Left lung (tissue), 10 donors: ENCODE measurements around the gene KLF14. TPM values are rescaled to one million over a fixed set of nuclear protein-coding genes. Genes with fewer than 3 reads are reported as not detected.
A peak's percentile ranks its signal among the peaks of the same experiment; 100 is the strongest.

Experiments used
- ATAC-seq: fragments of 200-7000 bp; cut with Tn5 transposase; one replicate; pipeline ENCODE4 v1.9.1; 2020; ENCODE audit warnings: moderate library complexity
- DNase-seq, 4 donors: peaks; one replicate each; pipeline ENCODE4 v3.0.0-alpha.2; 2013 to 2020
- H3K27ac ChIP-seq, 2 donors: fragments of 200-600 bp; sonication (generic) in 1 of 2; one replicate each; pipeline versions ENCODE4 v1.5.0 to v1.8.0; 2020 to 2021
- H3K27me3 ChIP-seq, 2 donors: fragments of 200-600 bp; sonication (generic) in 1 of 2; one replicate each; pipeline versions ENCODE4 v1.5.0 to v1.8.0; 2020 to 2021
- H3K36me3 ChIP-seq, 2 donors: fragments of 200-600 bp; sonication (generic) in 1 of 2; one replicate each; pipeline versions ENCODE4 v1.5.0 to v1.8.0; 2020 to 2021
- H3K4me1 ChIP-seq, 2 donors: fragments of 200-600 bp; one replicate each; pipeline ENCODE4 v1.8.0; 2021
- H3K4me3 ChIP-seq, 2 donors: fragments of 200-600 bp; sonication (generic) in 1 of 2; one replicate each; pipeline versions ENCODE4 v1.5.0 to v1.8.0; 2020 to 2021; ENCODE audit warnings: mild to moderate bottlenecking in 1 of 2
- H3K9me3 ChIP-seq, 2 donors: fragments of 200-600 bp; sonication (generic) in 1 of 2; one replicate each; pipeline versions ENCODE4 v1.5.0 to v1.8.0; 2020 to 2021
- CTCF ChIP-seq, 2 donors: fragments of 200-600 bp; sonication (generic) in 1 of 2; IDR thresholded peaks; one replicate each; pipeline versions ENCODE4 v1.5.0 to v1.8.0; 2021; ENCODE audit warnings: antibody characterized with exemption in 2 of 2
- intact Hi-C, 2 donors: fragments of 100-400 bp; cut with DNase I; formaldehyde crosslinking; loops; one replicate each; pipeline versions ENCODE4 v1.11.2 to v1.14.2; 2022
- polyA plus RNA-seq, 6 donors: library from polyadenylated mRNA; unstranded; fragments of 120-200 nt; gene quantifications; one replicate each; pipeline ENCODE4 v1.2.1, GENCODE V29; 2013; ENCODE audit not compliant: insufficient read length in 6 of 6
- total RNA-seq, 2 donors: library from RNA; stranded (reverse); fragmentation: NEBNext Ultra II Directional; extraction: Animal tissue kit (Norgen Biotek cat#: 25700); gene quantifications; one replicate each; pipeline ENCODE4 v1.2.1, GENCODE V29; 2021
- donor health status: DM: no; HTN: yes; CAD: no.
- donor health status: DM: no; HTN: no; CAD: no.

KLF14 gene
- total and polyA plus RNA-seq, 8 donors = 0.07 to 0.29 (median 0.15) TPM; not detected in 2

GRCh38 chr7:130758429-130759056, 24.5 kb upstream of the KLF14 start:
- Histone ChIP-seq H3K4me1 (no peaks in the 10 kb centered on the region), H3K36me3 (no peaks in the 10 kb centered on the region), H3K4me3 (no peak overlapping the region), H3K9me3 (no peaks in the 10 kb centered on the region), H3K27me3 (peaks cover 0 to 4% of the 10 kb centered on the region in 2 donors), H3K27ac (no peak overlapping the region)
- peak; percentile 40 to 70 for TF ChIP-seq CTCF (IDR thresholded peaks at IDR 0.05)
- DNase-seq (peak in 2 of 4 donors; percentile 40 to 64), ATAC-seq (peak; percentile 69)
- intact Hi-C loops = no loop called here

- Histone ChIP-seq H3K36me3 (no peaks in the 10 kb centered on the region), H3K9me3 (no peaks in the 10 kb centered on the region), H3K4me1 (no peaks in the 10 kb centered on the region), H3K4me3 (no peak overlapping the region), H3K27me3 (peaks cover 0 to 6% of the 10 kb centered on the region in 2 donors), H3K27ac (no peak overlapping the region)
- no peak for ATAC-seq
- no peak for TF ChIP-seq CTCF (IDR thresholded peaks at IDR 0.05)
- intact Hi-C loops = no loop called here
- no peak for DNase-seq
Observed at GRCh38 chr7:130756316-130756715, 22.3 kb upstream of the KLF14 start.

- Histone ChIP-seq H3K27me3 (peaks cover 4 to 18% of the 10 kb centered on the region in 2 donors), H3K36me3 (no peaks in the 10 kb centered on the region), H3K4me1 (no peaks in the 10 kb centered on the region), H3K9me3 (no peaks in the 10 kb centered on the region), H3K27ac (no peak overlapping the region), H3K4me3 (no peak overlapping the region)
- intact Hi-C loops = no loop called here
- DNase-seq (no peak), ATAC-seq (no peak)
- no peak for TF ChIP-seq CTCF (IDR thresholded peaks at IDR 0.05)
Observed at GRCh38 chr7:130752424-130752823, 18.4 kb upstream of the KLF14 start.

- H3K4me3 ChIP-seq = no peak overlapping the region
Observed at GRCh38 chr7:130750755-130751154, 16.7 kb upstream of the KLF14 start.

More at GRCh38 chr7:130750755-130751154, 16.7 kb upstream of the KLF14 start:
- Histone ChIP-seq H3K36me3 (no peaks in the 10 kb centered on the region), H3K4me1 (no peaks in the 10 kb centered on the region), H3K27ac (no peak overlapping the region), H3K27me3 (peaks cover 5 to 35% of the 10 kb centered on the region in 2 donors), H3K9me3 (no peaks in the 10 kb centered on the region)
- no peak for TF ChIP-seq CTCF (IDR thresholded peaks at IDR 0.05)
- DNase-seq = no peak
- no peak for ATAC-seq
- intact Hi-C loops = no loop called here
